Measurements from ENCODE around the gene NLRX1. TPM values are rescaled to one million over a fixed set of nuclear protein-coding genes. Genes with fewer than 3 reads are reported as not detected.

Gene NLRX1
- total and polyA plus RNA-seq, 7 experiments from 2014 or later: 6.5 to 19.5 (median 9.8) TPM

GRCh38 chr11:119145551-119145950 lies 23.0 kb upstream of the NLRX1 start:
- intact Hi-C loops (cut with micrococcal nuclease): loop anchor here in 1 of 2 donors (1.0 to 5.0 kb wide), 2 partner anchors 52 to 178 kb away; no protein-coding TSS in a partner anchor
- H3K4me3 Mint-ChIP-seq: no peak overlapping the region

GRCh38 chr11:119147604-119148333 lies 20.8 kb upstream of the NLRX1 start:
- ChIA-PET POLR2A (interaction anchor here (0.6 to 1.1 kb wide), 3 partner anchors 9 to 119 kb away, joined by 3 to 4 read pairs (median 3); no protein-coding TSS in a partner anchor), CTCF (no interaction called here)
- H3K27me3 Mint-ChIP-seq: peaks cover 31 to 68% (median 37%) of the 10 kb centered on the region in 5 donors
- H3K36me3 ChIP-seq (ENCODE audit: control insufficient read depth in 2 of 3, insufficient read depth in 3 of 3, low read length in 3 of 3): no peaks in the 10 kb centered on the region
- H3K27me3 ChIP-seq (ENCODE audit: control insufficient read depth in 2 of 2, insufficient read depth in 2 of 2, low read length in 2 of 2): no peaks in the 10 kb centered on the region
- H3K4me3 ChIP-seq (ENCODE audit: low read length): no peak overlapping the region
- H3K4me1 Mint-ChIP-seq: peaks cover 5 to 26% (median 17%) of the 10 kb centered on the region in 7 donors
- peak overlapping the region; percentile 76 to 86 (median 79) for H3K4me3 Mint-ChIP-seq
- H3K9me3 ChIP-seq (ENCODE audit: control insufficient read depth in 2 of 3, low read length in 3 of 3): no peaks in the 10 kb centered on the region
- ATAC-seq: no peak
- no peak overlapping the region for H3K27ac ChIP-seq (ENCODE audit: low read depth, low read length)
- peak overlapping the region in 1 of 9 donors; percentile 25 for H3K27ac Mint-ChIP-seq
- H3K9me3 Mint-ChIP-seq: peaks cover 0 to 2% (median 0%) of the 10 kb centered on the region in 11 donors
- peak in 3 of 9 donors; percentile 12 to 25 (median 18) for DNase-seq
- intact Hi-C loops (cut with micrococcal nuclease): loop anchor here (2.0 to 5.0 kb wide), 5 partner anchors 21 to 53 kb away; partner anchors contain the start of genes HINFP (in 1 of the 2) and NLRX1 (in 1 of the 2)
- H3K4me1 ChIP-seq (ENCODE audit: control insufficient read depth in 2 of 2, insufficient read depth in 2 of 2, low read length in 2 of 2): peaks cover 0 to 11% of the 10 kb centered on the region in 2 donors
- peaks cover 0 to 6% (median 0%) of the 10 kb centered on the region in 5 donors for H3K36me3 Mint-ChIP-seq

More at GRCh38 chr11:119145551-119145950, 23.0 kb upstream of the NLRX1 start:
- no peaks in the 10 kb centered on the region for H3K27me3 ChIP-seq (ENCODE audit: control insufficient read depth in 2 of 2, insufficient read depth in 2 of 2, low read length in 2 of 2)
- peaks cover 0 to 2% (median 0%) of the 10 kb centered on the region in 11 donors for H3K9me3 Mint-ChIP-seq
- H3K36me3 Mint-ChIP-seq: peaks cover 0 to 6% (median 0%) of the 10 kb centered on the region in 5 donors
- peaks cover 0 to 11% of the 10 kb centered on the region in 2 donors for H3K4me1 ChIP-seq (ENCODE audit: control insufficient read depth in 2 of 2, insufficient read depth in 2 of 2, low read length in 2 of 2)
- ChIA-PET CTCF (interaction anchor here (0.7 kb wide), 1 partner anchor 71 kb away, joined by 3 read pairs; no protein-coding TSS in a partner anchor), POLR2A (no interaction called here)
- H3K9me3 ChIP-seq (ENCODE audit: control insufficient read depth in 2 of 3, low read length in 3 of 3): no peaks in the 10 kb centered on the region
- DNase-seq: no peak
- ATAC-seq: no peak
- H3K27ac ChIP-seq (ENCODE audit: low read depth, low read length): no peak overlapping the region
- peaks cover 5 to 18% (median 13%) of the 10 kb centered on the region in 7 donors for H3K4me1 Mint-ChIP-seq
- peaks cover 31 to 57% (median 36%) of the 10 kb centered on the region in 5 donors for H3K27me3 Mint-ChIP-seq
- H3K27ac Mint-ChIP-seq: peak overlapping the region in 1 of 9 donors; percentile 59
- no peak overlapping the region for H3K4me3 ChIP-seq (ENCODE audit: low read length)
- no peaks in the 10 kb centered on the region for H3K36me3 ChIP-seq (ENCODE audit: control insufficient read depth in 2 of 3, insufficient read depth in 3 of 3, low read length in 3 of 3)

- intact Hi-C loops (cut with micrococcal nuclease): loop anchor here (1.0 to 5.0 kb wide), 7 partner anchors 20 to 54 kb away; partner anchors contain the start of genes C2CD2L (in 1 of the 2), HINFP (in 1 of the 2) and NLRX1 (in 1 of the 2)
These were observed 19.9 kb upstream of the NLRX1 start for GRCh38 chr11:119148720-119149017.

GRCh38 chr11:119149018-119149785 lies 19.3 kb upstream of the NLRX1 start, which contains the start of gene ABCG4:
Gene ABCG4 (plus strand): TSS chr11:119149052. CDS start chr11:119149966, 914 bp downstream.
- Histone ChIP-seq H3K27ac (ENCODE audit: low read depth, low read length) (no peak within 1 kb of the TSS), H3K4me3 (ENCODE audit: low read length) (peak within 1 kb of the TSS; percentile 52), H3K9me3 (ENCODE audit: control insufficient read depth in 2 of 3, low read length in 3 of 3) (no peaks in the 10 kb centered on the region), H3K27me3 (ENCODE audit: control insufficient read depth in 2 of 2, insufficient read depth in 2 of 2, low read length in 2 of 2) (no peaks in the 10 kb centered on the region), H3K36me3 (ENCODE audit: control insufficient read depth in 2 of 3, insufficient read depth in 3 of 3, low read length in 3 of 3) (no peaks in the 10 kb centered on the region), H3K4me1 (ENCODE audit: control insufficient read depth in 2 of 2, insufficient read depth in 2 of 2, low read length in 2 of 2) (peaks cover 0 to 11% of the 10 kb centered on the region in 2 donors)
- POLR2A ChIA-PET: interaction anchor here (0.7 to 1.5 kb wide), 5 partner anchors 20 to 55 kb away, joined by 3 to 5 read pairs (median 3); partner anchors contain the start of gene DPAGT1
- H3K36me3 Mint-ChIP-seq: no peaks in the 10 kb centered on the region
- H3K27ac Mint-ChIP-seq: peak within 1 kb of the TSS in 1 of 9 donors; percentile 25
- ATAC-seq: peak; percentile 50
- H3K4me1 Mint-ChIP-seq: peaks cover 0 to 26% (median 17%) of the 10 kb centered on the region in 7 donors
- peak within 1 kb of the TSS; percentile 76 to 86 (median 79) for H3K4me3 Mint-ChIP-seq
- peak in 7 of 9 donors; percentile 17 to 52 (median 24) for DNase-seq
- intact Hi-C loops (cut with micrococcal nuclease): loop anchor here (1.0 to 5.0 kb wide), 7 partner anchors 20 to 54 kb away; partner anchors contain the start of genes C2CD2L (in 1 of the 2), HINFP (in 1 of the 2) and NLRX1 (in 1 of the 2)
- no peaks in the 10 kb centered on the region for H3K9me3 Mint-ChIP-seq
- CTCF ChIA-PET: no interaction called here
- peaks cover 25 to 71% (median 28%) of the 10 kb centered on the region in 5 donors for H3K27me3 Mint-ChIP-seq

More at GRCh38 chr11:119148720-119149017, 19.9 kb upstream of the NLRX1 start:
- peaks cover 0 to under 1% (median 0%) of the 10 kb centered on the region in 5 donors for H3K36me3 Mint-ChIP-seq
- Histone ChIP-seq H3K27me3 (ENCODE audit: control insufficient read depth in 2 of 2, insufficient read depth in 2 of 2, low read length in 2 of 2) (no peaks in the 10 kb centered on the region), H3K4me1 (ENCODE audit: control insufficient read depth in 2 of 2, insufficient read depth in 2 of 2, low read length in 2 of 2) (peaks cover 0 to 11% of the 10 kb centered on the region in 2 donors), H3K36me3 (ENCODE audit: control insufficient read depth in 2 of 3, insufficient read depth in 3 of 3, low read length in 3 of 3) (no peaks in the 10 kb centered on the region), H3K27ac (ENCODE audit: low read depth, low read length) (no peak overlapping the region), H3K9me3 (ENCODE audit: control insufficient read depth in 2 of 3, low read length in 3 of 3) (no peaks in the 10 kb centered on the region), H3K4me3 (ENCODE audit: low read length) (peak overlapping the region; percentile 52)
- ChIA-PET POLR2A (interaction anchor here (0.7 to 1.5 kb wide), 5 partner anchors 20 to 54 kb away, joined by 3 to 5 read pairs (median 3); partner anchors contain the start of gene DPAGT1), CTCF (no interaction called here)
- H3K4me3 Mint-ChIP-seq: peak overlapping the region; percentile 76 to 86 (median 79)
- DNase-seq (peak in 1 of 9 donors; percentile 16), ATAC-seq (no peak)
- peaks cover 26 to 71% (median 31%) of the 10 kb centered on the region in 5 donors for H3K27me3 Mint-ChIP-seq
- no peak overlapping the region for H3K27ac Mint-ChIP-seq
- no peaks in the 10 kb centered on the region for H3K9me3 Mint-ChIP-seq
- peaks cover 2 to 26% (median 17%) of the 10 kb centered on the region in 7 donors for H3K4me1 Mint-ChIP-seq

GRCh38 chr11:119149786-119150275 lies 18.7 kb upstream of the NLRX1 start:
- Mint-ChIP-seq H3K4me1 (peaks cover 0 to 26% (median 17%) of the 10 kb centered on the region in 7 donors), H3K27me3 (peaks cover 25 to 69% (median 26%) of the 10 kb centered on the region in 5 donors), H3K4me3 (peak overlapping the region; percentile 38 to 80 (median 64)), H3K27ac (no peak overlapping the region), H3K9me3 (no peaks in the 10 kb centered on the region), H3K36me3 (no peaks in the 10 kb centered on the region)
- no peaks in the 10 kb centered on the region for H3K9me3 ChIP-seq (ENCODE audit: control insufficient read depth in 2 of 3, low read length in 3 of 3)
- peaks cover 0 to 11% of the 10 kb centered on the region in 2 donors for H3K4me1 ChIP-seq (ENCODE audit: control insufficient read depth in 2 of 2, insufficient read depth in 2 of 2, low read length in 2 of 2)
- no peak for DNase-seq
- ATAC-seq: no peak
- intact Hi-C loops (cut with micrococcal nuclease): loop anchor here (1.0 to 5.0 kb wide), 7 partner anchors 19 to 55 kb away; partner anchors contain the start of genes C2CD2L (in 1 of the 2), HINFP (in 1 of the 2) and NLRX1 (in 1 of the 2)
- no peaks in the 10 kb centered on the region for H3K27me3 ChIP-seq (ENCODE audit: control insufficient read depth in 2 of 2, insufficient read depth in 2 of 2, low read length in 2 of 2)
- CTCF ChIA-PET: no interaction called here
- H3K36me3 ChIP-seq (ENCODE audit: control insufficient read depth in 2 of 3, insufficient read depth in 3 of 3, low read length in 3 of 3): no peaks in the 10 kb centered on the region
- POLR2A ChIA-PET: interaction anchor here (1.2 to 1.5 kb wide), 3 partner anchors 22 to 55 kb away, joined by 3 to 5 read pairs (median 5); no protein-coding TSS in a partner anchor
- H3K4me3 ChIP-seq (ENCODE audit: low read length): no peak overlapping the region
- H3K27ac ChIP-seq (ENCODE audit: low read depth, low read length): no peak overlapping the region

All from naive thymus-derived CD4-positive, alpha-beta T cell (primary cell).